Activated CD4-positive, alpha-beta T cell treated with anti-CD3 and anti-CD28 coated beads for 1 hour (primary cell): ENCODE measurements around the gene RARRES1.

ENCODE experiments used
- DNase-seq: peaks from one replicate; pipeline ENCODE4 v3.0.0-alpha.2; 2020

Gene RARRES1

DNA sequence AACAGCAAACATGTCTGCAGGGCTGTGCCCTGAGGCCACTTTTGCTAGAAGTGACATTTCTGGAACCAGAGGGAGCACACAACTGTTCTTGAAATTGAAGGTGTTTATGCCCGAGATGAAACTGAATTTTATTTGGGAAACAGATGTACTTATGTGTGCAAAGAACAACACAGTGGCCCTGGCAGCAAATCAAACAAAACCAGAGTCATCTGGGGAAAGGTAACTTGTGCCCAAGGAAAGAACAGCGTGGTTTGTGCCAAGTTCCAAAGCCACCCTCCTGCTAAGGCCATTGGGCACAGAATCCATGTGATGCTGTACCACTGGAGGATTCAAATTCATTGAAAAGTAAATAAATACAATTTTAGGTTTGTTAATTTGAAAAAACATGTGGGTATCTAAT is 31.2 kb upstream of the RARRES1 start:
- no peak for DNase-seq

DNA sequence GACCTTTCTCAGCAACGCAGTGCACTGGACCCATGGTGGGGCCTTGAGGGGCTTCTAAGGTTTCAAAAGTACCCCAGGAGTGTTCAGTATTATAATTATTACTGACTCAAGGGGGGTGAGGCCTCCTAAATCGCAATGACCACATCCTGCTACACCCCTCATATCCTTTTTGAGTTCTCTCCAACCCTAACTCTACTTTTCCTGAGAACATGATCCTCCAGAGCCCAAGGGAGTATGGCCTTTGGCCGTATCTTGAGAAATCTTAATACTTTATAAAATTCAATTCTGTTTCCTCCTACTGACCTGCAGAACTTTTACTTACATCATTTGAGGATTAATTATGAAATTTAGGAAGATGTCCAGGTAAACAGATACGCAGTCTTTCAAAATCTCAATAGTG is 30.4 kb upstream of the RARRES1 start:
- DNase-seq = no peak

- no peak for DNase-seq
Measured at GRCh38 chr3:158761350-158761749, 29.1 kb upstream of the RARRES1 start.

GRCh38 chr3:158755421-158755820 is 23.2 kb upstream of the RARRES1 start:
- DNase-seq = no peak

GRCh38 chr3:158753854-158754253 is 21.6 kb upstream of the RARRES1 start:
- DNase-seq = no peak

- no peak for DNase-seq
Measured at GRCh38 chr3:158751316-158751715, 19.1 kb upstream of the RARRES1 start.

- DNase-seq = no peak
Measured at GRCh38 chr3:158750016-158750415, 17.8 kb upstream of the RARRES1 start.

DNA sequence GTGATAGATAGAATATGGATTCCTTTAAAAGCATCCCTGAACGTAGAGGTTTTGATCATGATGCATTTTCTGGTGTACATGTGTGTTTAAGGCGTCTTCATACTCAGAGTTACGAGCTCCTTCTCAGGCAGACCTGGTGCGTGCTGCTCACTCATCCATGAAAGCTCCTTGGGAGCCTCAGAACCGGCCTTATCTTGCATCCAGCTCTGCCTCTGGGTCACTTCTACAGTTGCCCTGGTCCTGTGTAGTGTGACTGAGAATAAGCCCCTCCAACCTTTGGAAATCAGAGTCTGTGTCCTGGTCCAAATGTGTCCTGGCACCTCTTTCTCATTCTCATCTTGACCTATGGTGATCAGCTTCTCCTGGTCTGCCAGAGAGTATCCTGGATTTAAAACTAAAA is 17.3 kb upstream of the RARRES1 start:
- no peak for DNase-seq

DNA sequence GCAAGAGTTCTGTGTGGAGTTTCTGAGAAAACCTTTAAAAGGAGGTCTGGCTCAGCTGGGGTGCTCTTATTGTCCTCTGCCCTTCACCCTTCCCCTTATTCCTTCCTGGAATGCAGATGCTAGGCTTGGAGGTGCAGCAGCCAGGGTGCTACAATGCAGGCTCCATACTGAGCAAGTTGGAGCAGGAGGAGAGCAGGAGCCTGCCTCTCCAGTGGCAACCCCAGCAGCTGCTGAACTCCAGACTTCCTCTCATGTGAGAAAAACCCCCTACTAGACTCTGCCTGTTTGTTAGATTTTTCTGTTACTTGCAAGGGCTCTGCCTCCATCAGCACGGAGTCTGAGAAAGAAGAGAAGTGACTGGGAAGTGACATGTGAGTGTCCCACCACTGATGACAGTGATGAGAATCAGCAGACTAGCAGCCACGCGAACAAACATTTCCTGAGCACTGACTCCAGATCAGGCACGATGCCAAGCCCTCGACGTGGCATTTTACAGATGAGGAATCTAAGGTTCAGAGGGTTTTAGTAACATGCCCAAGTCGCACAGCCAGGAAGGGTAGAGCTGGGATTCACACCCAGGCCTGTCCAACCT is 16.1 kb upstream of the RARRES1 start:
- DNase-seq = no peak

DNA sequence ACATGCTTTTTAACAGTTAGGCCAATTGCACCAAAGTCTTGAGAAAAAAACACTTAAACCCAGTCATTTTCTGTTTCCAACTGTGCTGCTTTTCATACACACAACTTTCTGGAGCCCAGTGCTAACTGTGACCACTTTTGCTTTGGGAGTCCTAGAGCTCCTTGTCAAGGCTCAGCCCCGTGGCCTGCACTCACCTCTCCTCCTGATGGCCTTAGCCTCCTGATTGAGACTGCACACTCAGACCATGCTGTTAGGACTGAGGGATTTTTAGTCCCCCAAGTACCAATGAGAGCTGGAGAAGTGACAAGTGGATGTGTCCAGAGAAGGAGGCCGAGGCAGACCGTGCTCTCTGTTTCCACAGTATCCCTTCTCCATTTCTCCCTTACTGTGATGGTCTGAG is 15.2 kb upstream of the RARRES1 start:
- no peak for DNase-seq

DNA sequence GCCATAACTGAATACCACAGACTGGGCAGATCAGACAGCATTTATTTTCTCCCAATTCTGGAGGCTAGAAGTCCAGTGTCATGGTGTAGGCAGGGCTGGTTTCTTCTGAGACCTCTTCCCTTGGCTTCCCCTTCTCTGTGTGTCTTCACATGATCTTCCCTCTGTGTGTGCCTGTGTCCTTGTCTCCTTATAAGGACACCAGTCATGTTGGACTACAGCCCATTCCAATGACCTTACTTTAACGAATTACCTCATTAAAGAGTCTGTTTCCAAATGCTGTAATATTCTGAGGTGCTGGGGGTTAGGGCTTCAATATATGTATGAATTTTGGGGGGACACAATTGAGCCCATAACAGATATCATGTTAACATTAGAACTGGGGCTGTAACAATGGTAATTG is 13.3 kb upstream of the RARRES1 start:
- DNase-seq = no peak

DNA sequence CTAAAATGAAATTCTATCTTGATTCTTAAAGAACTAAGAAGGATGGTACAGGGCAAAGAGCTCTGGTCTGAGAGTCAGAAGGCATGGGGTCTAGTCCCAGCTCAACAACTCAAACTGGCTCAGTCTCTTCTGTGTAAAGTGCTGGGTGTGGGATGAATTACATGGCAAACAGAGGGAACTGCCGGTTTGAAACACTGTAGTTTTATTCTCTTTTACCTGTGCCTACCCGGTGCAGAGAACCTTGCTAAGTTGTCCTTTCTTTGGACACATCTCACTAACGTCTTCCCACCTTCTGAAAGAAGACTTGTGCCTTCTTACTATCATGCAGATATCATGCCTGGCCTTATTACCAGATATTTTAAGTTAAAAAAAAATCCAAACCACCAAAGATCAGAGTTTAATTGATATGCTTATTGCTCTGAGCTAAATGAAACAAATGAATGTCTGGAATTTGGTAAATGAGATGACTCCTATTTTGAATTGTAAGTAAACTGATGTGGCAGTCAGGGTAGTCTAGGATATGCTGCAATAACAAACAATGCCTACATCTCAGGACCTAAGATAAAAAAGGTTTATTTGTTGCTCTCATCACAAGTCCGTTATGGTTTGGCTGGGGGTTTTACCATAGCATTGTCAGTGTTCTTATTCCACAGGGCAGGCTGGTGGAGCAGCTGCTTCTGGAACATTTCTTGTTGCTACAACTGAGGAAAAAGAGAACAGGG is 12.5 kb upstream of the RARRES1 start:
- no peak for DNase-seq

DNA sequence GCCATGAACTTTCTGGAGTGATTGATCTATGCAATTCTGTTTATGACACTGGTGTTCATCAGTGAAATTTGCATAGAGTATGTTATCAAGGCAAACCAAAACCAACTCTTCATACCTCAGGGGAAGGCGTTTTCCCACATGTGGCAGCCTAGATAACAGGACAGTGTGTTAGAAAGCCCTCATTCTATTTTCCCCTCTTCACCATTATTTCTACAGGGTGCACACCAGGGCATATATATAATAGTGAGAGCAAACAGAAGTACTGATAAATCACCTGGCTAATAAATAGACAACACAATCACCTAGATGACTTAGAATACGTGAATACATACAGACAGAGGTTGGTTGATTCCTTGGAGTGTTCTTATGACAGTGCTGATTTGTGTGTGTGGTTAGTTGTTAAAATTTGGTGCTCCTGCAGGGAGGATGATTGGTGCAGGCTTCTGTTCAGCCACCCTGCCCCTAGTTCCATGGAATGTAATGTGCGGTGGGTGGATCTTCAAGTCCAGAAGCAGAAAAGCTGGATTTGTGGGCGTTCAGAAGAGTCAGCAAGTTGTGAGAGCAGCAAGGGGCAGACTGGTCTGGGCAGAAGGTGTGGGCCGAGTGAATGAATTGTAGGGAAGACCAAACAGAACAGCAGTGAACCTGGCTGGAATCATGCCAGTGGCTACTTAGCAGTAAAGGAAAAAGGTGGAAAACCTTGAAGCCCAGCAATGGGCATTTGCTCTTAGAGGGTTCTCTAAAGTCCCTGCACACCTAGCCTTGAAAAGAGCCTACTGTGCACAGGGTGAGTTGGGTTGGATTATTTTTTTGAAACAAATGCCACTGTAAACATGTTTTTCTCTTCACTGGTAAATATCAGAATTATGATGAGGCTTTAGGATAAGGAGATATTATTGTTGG is 11.7 kb upstream of the RARRES1 start:
- no peak for DNase-seq

GRCh38 chr3:158742871-158743663 is 10.8 kb upstream of the RARRES1 start:
- DNase-seq = no peak

DNA sequence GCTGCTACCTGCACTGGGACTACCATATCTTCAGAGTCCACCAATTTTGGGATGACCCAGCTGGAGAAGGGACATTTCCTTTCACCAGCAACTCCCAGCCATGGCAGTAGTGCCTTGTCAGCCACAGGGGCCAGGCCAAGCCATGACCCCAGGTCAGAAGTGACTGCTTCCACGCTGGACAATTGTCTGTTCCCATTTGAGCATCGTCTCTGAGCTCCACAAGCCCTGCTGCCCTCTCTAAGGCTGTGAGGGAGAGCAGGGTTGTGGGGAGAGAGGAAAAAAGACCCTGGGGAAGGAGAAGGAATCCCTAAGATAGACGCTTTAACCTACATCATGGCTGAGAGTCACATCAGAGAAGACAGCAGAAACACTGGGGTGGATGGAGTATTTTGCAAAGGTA is 7.4 kb upstream of the RARRES1 start:
- no peak for DNase-seq

- DNase-seq = no peak
Measured at GRCh38 chr3:158739078-158739477, 6.8 kb upstream of the RARRES1 start.

DNA sequence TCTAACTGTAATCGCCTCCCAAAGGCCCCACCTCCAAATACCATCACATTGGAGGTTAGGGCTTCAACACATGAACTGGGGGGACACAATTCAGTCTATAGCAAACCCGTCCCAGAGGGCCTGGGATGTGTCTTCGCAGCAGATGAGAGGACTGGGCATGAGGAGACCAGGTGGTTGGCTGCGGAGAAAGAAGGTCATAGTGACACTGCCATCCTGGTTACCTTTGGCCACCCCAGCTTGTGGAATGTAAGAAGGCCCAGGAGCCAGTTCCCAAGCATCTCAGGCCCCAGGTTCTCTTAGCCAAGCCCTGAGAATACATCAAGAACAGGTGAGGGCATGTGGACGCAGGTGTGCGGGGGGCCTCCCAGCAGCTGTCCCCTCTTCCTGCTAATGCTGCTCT is 6.4 kb upstream of the RARRES1 start:
- DNase-seq = no peak

- no peak for DNase-seq
Measured at GRCh38 chr3:158737976-158738615, 5.8 kb upstream of the RARRES1 start.

- no peak for DNase-seq
Measured at GRCh38 chr3:158737410-158737809, 5.2 kb upstream of the RARRES1 start.

DNA sequence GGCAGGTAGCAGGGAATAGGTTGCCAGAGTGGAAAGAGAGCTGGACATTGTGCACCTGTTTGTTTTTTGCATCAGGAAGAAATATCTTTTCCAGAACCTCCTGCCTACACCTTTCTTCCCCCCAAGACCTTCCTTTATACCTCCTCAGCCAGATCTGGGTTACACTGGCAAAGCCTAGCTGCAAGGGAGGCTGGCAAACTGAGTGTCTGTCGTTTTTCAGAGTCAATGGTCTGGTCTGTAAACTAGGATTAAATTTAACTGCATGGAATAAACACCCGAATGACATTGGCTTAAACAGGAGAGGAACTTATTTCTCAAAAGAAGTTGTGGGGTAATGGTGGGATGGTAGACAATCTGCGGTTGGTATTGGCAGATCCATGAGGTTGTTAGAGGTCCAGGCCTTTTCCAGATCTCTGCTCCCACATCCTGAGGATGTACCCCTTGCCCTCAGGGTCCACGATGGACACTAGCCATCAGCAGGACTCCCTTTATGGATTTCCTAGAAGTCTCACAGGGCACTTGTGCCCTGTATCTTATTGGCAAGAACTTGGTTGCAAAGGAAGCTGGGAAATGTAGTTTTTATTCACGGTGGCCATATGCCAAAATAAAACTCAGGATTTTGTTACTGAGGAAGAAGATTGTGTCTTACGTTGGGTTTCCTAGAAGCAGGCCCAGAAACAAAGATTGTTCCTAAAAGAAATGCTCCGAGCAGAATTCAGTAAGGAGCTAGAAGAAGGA is 3.2 kb upstream of the RARRES1 start:
- DNase-seq = no peak

DNA sequence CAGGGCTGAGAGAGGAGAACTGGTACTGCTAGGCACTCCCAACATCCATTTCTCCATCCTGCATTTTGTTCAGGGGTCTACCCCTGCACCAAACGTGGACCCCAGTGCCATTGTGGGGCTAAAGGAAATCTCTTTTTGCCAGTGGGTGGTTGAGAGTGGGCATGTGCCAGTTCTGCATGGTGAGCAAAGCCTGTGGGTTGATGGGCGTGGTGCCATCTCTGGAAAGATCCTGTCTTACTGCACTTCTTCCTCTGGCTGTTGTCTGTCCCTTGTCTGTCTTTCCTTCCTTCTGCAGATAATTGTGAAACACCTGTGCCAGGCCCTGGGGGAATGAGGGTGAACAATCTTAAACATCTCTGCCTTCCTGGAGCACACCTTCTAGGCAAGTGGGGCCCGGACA is 1.4 kb upstream of the RARRES1 start:
- DNase-seq = no peak

DNA sequence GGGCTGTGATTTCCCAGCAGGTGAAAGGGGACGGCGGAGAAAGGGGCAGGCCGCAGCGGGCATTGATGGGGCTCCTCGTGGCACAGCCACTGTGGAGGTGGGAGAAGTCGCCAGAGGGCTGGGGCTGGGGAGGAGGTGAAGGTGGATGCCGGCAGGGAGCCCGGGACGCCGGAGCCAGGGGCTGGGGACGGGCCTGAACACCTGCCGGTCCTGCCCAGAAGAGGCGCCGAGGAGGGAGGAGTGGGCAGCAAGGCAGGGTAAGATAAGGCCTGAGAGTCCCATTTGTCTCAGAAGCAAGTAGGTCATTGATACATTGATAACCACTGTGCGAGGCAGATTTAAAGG is 571 bp upstream of the RARRES1 start:
- DNase-seq = no peak
